PC-3 (cell line): ENCODE measurements around the gene RPS15A. TPM values are rescaled to one million over a fixed set of nuclear protein-coding genes. Genes with fewer than 3 reads are reported as not detected.

Experiments
- ATAC-seq: fragments of 200-7000 bp; cut with Tn5 transposase; 2 replicates; pipeline ENCODE4 v1.9.1; 2020; ENCODE audit warnings: mild to moderate bottlenecking, moderate library complexity
- BruUV-seq: library from RNA; stranded (reverse); fragments of 400-500 nt; replicated peaks from 2 replicates; lab custom pipeline; 2021; lab: Mats Ljungman, UMichigan
- CTCF ChIA-PET: fragments of 300-600 bp; sonication (Branson Sonifier 250); formaldehyde crosslinking; loops from one replicate; lab custom pipeline; 2022; ENCODE audit warnings: antibody characterized with exemption; lab: Charles Lee
- POLR2A ChIA-PET: fragments of 300-600 bp; sonication (Branson Sonifier 250); formaldehyde crosslinking; loops from one replicate; lab custom pipeline; 2022; ENCODE audit warnings: antibody characterized with exemption; ENCODE audit not compliant: unreplicated experiment; lab: Charles Lee
- DNase-seq: peaks from one replicate; pipeline ENCODE4 v3.0.0-alpha.2; 2015
- H2AFZ ChIP-seq: fragments of 300-600 bp; sonication (generic); 2 replicates; pipeline ENCODE4 v1.6.0; 2016; ENCODE audit warnings: antibody characterized with exemption, low read length
- H3F3A ChIP-seq: fragments of 300-600 bp; sonication (generic); one replicate; pipeline ENCODE4 v1.6.0; 2017; ENCODE audit warnings: antibody characterized with exemption, low read length, control low read depth, mild to moderate bottlenecking; ENCODE audit not compliant: unreplicated experiment
- H3K27ac ChIP-seq: fragments of 300-600 bp; sonication (generic); 2 replicates; pipeline ENCODE4 v1.5.1; 2016; ENCODE audit warnings: mild to moderate bottlenecking, low read length
- H3K27me3 ChIP-seq: fragments of 300-600 bp; sonication (generic); 2 replicates; pipeline ENCODE4 v1.6.1; 2016; ENCODE audit warnings: low read length, mixed read lengths
- H3K36me3 ChIP-seq: fragments of 300-600 bp; sonication (generic); 2 replicates; pipeline ENCODE4 v1.6.1; 2016; ENCODE audit warnings: low read depth, mixed run types, low read length, mixed read lengths
- H3K4me1 ChIP-seq: fragments of 300-600 bp; sonication (generic); 2 replicates; pipeline ENCODE4 v1.5.1; 2016; ENCODE audit warnings: low read length; ENCODE audit not compliant: insufficient read depth
- H3K4me2 ChIP-seq: fragments of 300-600 bp; sonication (generic); 2 replicates; pipeline ENCODE4 v1.6.0; 2016; ENCODE audit warnings: low read length
- H3K4me3 ChIP-seq: fragments of 300-600 bp; sonication (generic); 2 replicates; pipeline ENCODE4 v1.5.1; 2016; ENCODE audit warnings: mild to moderate bottlenecking, low read length, mixed read lengths
- H3K79me2 ChIP-seq: fragments of 300-600 bp; sonication (generic); 2 replicates; pipeline ENCODE4 v1.6.1; 2017; ENCODE audit warnings: low read length, mixed read lengths
- H3K9ac ChIP-seq: fragments of 300-600 bp; sonication (generic); 2 replicates; pipeline ENCODE4 v1.6.0; 2016; ENCODE audit warnings: mild to moderate bottlenecking, low read length
- H3K9me2 ChIP-seq: fragments of 300-600 bp; sonication (generic); replicated peaks from 2 replicates; pipeline ENCODE4 v1.6.1; 2016; ENCODE audit warnings: mixed run types, low read length, mixed read lengths
- H3K9me3 ChIP-seq: fragments of 300-600 bp; sonication (generic); 2 replicates; pipeline ENCODE4 v1.6.1; 2016; ENCODE audit warnings: low read length, mixed read lengths
- H4K20me1 ChIP-seq: fragments of 300-600 bp; sonication (generic); 2 replicates; pipeline ENCODE4 v1.6.1; 2016; ENCODE audit warnings: low read length, mixed read lengths
- EZH2 ChIP-seq: fragments of 300-600 bp; sonication (generic); IDR thresholded peaks from one replicate; pipeline ENCODE4 v1.6.1; 2017; ENCODE audit warnings: antibody characterized with exemption, mild to moderate bottlenecking, low read length; ENCODE audit not compliant: unreplicated experiment
- EZH2phosphoT487 ChIP-seq: fragments of 300-600 bp; sonication (generic); IDR thresholded peaks from 2 replicates; pipeline ENCODE4 v1.6.1; 2018; ENCODE audit warnings: mild to moderate bottlenecking, antibody characterized with exemption, low read length, borderline replicate concordance
- intact Hi-C: fragments of 100-400 bp; cut with micrococcal nuclease; formaldehyde crosslinking; loops from 2 replicates; pipeline ENCODE4 v1.9.0; 2023
- total RNA-seq: library from RNA; depleted of rRNA; stranded (reverse); fragments of >200 nt; gene quantifications from 2 replicates; pipeline ENCODE4 v1.2.3, GENCODE V29; 2014
- TF ChIP-seq, protein P1 (sequence below): fragments of 300-600 bp; sonication (generic); conservative IDR thresholded peaks from 2 replicates; pipeline ENCODE4 v1.5.1; 2017; ENCODE audit warnings: antibody characterized with exemption, low read depth, mild to moderate bottlenecking, low read length

RPS15A gene
- total RNA-seq, 1 experiment from 2014 or later = 1,198 TPM

DNA sequence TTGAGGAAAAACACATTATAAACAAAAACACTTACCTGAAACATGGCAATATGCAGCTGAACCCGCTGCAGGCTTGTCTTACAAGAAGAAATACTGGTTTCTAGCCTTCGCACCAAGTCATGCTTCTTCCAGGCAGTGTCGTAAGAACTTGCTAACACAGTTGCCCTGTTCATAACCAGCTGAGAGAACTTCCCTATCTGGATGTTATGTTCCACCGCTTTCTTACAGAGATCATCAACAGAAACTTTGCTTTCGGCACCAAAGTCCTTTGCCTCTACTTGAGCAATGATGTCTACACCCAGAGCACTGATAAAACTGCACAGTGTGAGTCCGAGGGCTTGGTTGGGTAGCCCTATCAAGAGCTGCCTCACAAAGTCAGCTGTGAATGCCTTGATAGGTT, 39.1 kb upstream of the RPS15A start:
- no peak overlapping the region for H3K9ac ChIP-seq
- DNase-seq (no peak), ATAC-seq (no peak)
- H2AFZ ChIP-seq = no peak overlapping the region
- BruUV-seq = no TSS peak
- no peaks in the 10 kb centered on the region for H3K9me2 ChIP-seq
- ChIA-PET CTCF (no interaction called here), POLR2A (no interaction called here)
- no peaks in the 10 kb centered on the region for H3K9me3 ChIP-seq
- no peak overlapping the region for H3K4me2 ChIP-seq
- H3K27ac ChIP-seq = no peak overlapping the region
- no peak overlapping the region for H3K4me3 ChIP-seq
- TF ChIP-seq, protein P1, sequence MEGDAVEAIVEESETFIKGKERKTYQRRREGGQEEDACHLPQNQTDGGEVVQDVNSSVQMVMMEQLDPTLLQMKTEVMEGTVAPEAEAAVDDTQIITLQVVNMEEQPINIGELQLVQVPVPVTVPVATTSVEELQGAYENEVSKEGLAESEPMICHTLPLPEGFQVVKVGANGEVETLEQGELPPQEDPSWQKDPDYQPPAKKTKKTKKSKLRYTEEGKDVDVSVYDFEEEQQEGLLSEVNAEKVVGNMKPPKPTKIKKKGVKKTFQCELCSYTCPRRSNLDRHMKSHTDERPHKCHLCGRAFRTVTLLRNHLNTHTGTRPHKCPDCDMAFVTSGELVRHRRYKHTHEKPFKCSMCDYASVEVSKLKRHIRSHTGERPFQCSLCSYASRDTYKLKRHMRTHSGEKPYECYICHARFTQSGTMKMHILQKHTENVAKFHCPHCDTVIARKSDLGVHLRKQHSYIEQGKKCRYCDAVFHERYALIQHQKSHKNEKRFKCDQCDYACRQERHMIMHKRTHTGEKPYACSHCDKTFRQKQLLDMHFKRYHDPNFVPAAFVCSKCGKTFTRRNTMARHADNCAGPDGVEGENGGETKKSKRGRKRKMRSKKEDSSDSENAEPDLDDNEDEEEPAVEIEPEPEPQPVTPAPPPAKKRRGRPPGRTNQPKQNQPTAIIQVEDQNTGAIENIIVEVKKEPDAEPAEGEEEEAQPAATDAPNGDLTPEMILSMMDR = no peak
- TF ChIP-seq EZH2 = no peak
- TF ChIP-seq EZH2phosphoT487 = no peak
- H3K27me3 ChIP-seq = no peaks in the 10 kb centered on the region
- H3F3A ChIP-seq = no peaks in the 10 kb centered on the region
- intact Hi-C loops = no loop called here
- H3K79me2 ChIP-seq = no peaks in the 10 kb centered on the region
- H4K20me1 ChIP-seq = no peaks in the 10 kb centered on the region
- H3K36me3 ChIP-seq = peaks cover 41% of the 10 kb centered on the region
- H3K4me1 ChIP-seq = no peaks in the 10 kb centered on the region

DNA sequence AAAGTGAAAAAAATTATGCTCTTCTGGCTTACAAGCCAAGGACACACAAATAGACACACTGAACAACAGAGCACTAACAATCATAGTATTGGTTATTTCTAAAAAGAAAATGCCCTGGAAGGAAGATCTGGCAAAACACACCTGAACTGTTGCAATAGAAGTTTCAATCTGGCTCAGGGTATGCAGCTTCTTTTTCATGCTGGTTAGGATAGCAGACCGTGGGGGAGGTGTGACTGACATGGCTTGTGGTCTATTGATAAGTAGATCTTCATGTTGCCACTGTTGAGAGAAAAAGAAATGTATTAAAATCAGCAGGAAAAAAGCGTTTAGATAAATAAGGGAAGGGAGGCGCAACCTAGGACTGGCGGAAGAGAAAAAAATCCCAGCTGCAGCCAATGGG, 37.8 kb upstream of the RPS15A start:
- no peak overlapping the region for H3K4me2 ChIP-seq
- ATAC-seq (no peak), DNase-seq (no peak)
- no peak overlapping the region for H2AFZ ChIP-seq
- no peak overlapping the region for H3K9ac ChIP-seq
- H3K9me2 ChIP-seq = no peaks in the 10 kb centered on the region
- no TSS peak for BruUV-seq
- no peaks in the 10 kb centered on the region for H4K20me1 ChIP-seq
- CTCF ChIA-PET = no interaction called here
- no peaks in the 10 kb centered on the region for H3K27me3 ChIP-seq
- H3K79me2 ChIP-seq = no peaks in the 10 kb centered on the region
- POLR2A ChIA-PET = no interaction called here
- TF ChIP-seq EZH2phosphoT487 (no peak), EZH2 (no peak)
- TF ChIP-seq, protein P1 = no peak
- no peaks in the 10 kb centered on the region for H3K4me1 ChIP-seq
- peaks cover 30% of the 10 kb centered on the region for H3K36me3 ChIP-seq
- no peaks in the 10 kb centered on the region for H3F3A ChIP-seq
- intact Hi-C loops = no loop called here
- H3K4me3 ChIP-seq = no peak overlapping the region
- H3K9me3 ChIP-seq = no peaks in the 10 kb centered on the region
- no peak overlapping the region for H3K27ac ChIP-seq

DNA sequence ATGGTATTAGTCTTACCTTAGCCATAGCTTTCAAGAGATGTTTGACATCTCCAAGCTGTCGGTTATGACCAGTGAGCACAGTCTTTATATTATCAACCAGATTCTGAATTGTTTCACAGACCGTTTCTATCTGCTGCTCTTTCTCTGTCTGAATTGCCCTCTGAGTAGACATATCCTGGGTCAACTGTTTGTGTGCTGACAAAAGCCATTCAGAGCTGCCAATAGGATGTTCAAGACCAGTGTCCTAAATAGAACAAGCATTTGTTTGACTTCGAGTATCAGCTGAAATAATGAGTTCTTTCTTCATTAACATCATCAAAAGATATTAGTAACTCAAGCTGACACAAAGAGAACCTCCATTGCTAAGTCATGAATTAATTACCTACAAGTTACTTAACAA, 26.2 kb upstream of the RPS15A start:
- no peaks in the 10 kb centered on the region for H3K9me2 ChIP-seq
- BruUV-seq = no TSS peak
- CTCF ChIA-PET = no interaction called here

More for the DNA sequence above, 26.2 kb upstream of the RPS15A start:
- Histone ChIP-seq H3K9me3 (no peaks in the 10 kb centered on the region), H3K79me2 (no peaks in the 10 kb centered on the region), H4K20me1 (no peaks in the 10 kb centered on the region), H3K9ac (no peak overlapping the region), H3K27me3 (no peaks in the 10 kb centered on the region), H3K4me2 (no peak overlapping the region), H3K27ac (no peak overlapping the region), H3F3A (no peaks in the 10 kb centered on the region), H3K36me3 (peaks cover 28% of the 10 kb centered on the region), H2AFZ (no peak overlapping the region), H3K4me3 (no peak overlapping the region), H3K4me1 (no peaks in the 10 kb centered on the region)
- ATAC-seq (no peak), DNase-seq (no peak)
- intact Hi-C loops = no loop called here
- TF ChIP-seq EZH2phosphoT487 (no peak), EZH2 (no peak)
- TF ChIP-seq, protein P1 = no peak
- POLR2A ChIA-PET = no interaction called here
